Activated naive CD4-positive, alpha-beta T cell treated with Interleukin-2 at 50 U/mL for 16 hours (primary cell): ENCODE measurements around the gene MRPS35.
"Not testable (repeated sequence)": the region's sequence is repeated elsewhere in the genome, so short reads cannot be mapped to it uniquely, and the experiment has no call there.

Source experiments
- DNase-seq: peaks from one replicate; pipeline ENCODE4 v3.0.0-alpha.2; 2020

The MRPS35 gene

GRCh38 chr12:27709932-27710591 is 570 bp upstream of the MRPS35 start:
- DNase-seq, result no peak

- no peak for DNase-seq
Observed at GRCh38 chr12:27711317-27711682, 668 bp downstream of the MRPS35 start.

- no peak for DNase-seq
Observed at GRCh38 chr12:27711967-27712366, 1.3 kb downstream of the MRPS35 start.

- DNase-seq, result no peak
Observed at GRCh38 chr12:27723212-27723611, 12.6 kb downstream of the MRPS35 start.

GRCh38 chr12:27730097-27730588 is 19.5 kb downstream of the MRPS35 start:
- no peak for DNase-seq

- DNase-seq, result no peak
Observed at GRCh38 chr12:27732281-27732680, 21.6 kb downstream of the MRPS35 start.

GRCh38 chr12:27733052-27733656 is 22.5 kb downstream of the MRPS35 start:
- peak; percentile 34 for DNase-seq

GRCh38 chr12:27733791-27734190 is 23.2 kb downstream of the MRPS35 start:
- DNase-seq, result no peak

GRCh38 chr12:27734321-27734720 is 23.7 kb downstream of the MRPS35 start:
- DNase-seq, result not testable (repeated sequence)

GRCh38 chr12:27743601-27744000 is 33.0 kb downstream of the MRPS35 start:
- no peak for DNase-seq

- not testable (repeated sequence) for DNase-seq
Observed at GRCh38 chr12:27745734-27746133, 35.1 kb downstream of the MRPS35 start.

GRCh38 chr12:27747111-27747820 is 36.6 kb downstream of the MRPS35 start:
- no peak for DNase-seq

- DNase-seq, result no peak
Observed at GRCh38 chr12:27751386-27752047, 40.9 kb downstream of the MRPS35 start.

- DNase-seq, result no peak
Observed at GRCh38 chr12:27754795-27755194, 44.2 kb downstream of the MRPS35 start.

- DNase-seq, result no peak
Observed at GRCh38 chr12:27756670-27757195, 46.1 kb downstream of the MRPS35 start.

- no peak for DNase-seq
Observed at GRCh38 chr12:27762757-27763156, 52.1 kb downstream of the MRPS35 start.

- no peak for DNase-seq
Observed at GRCh38 chr12:27766587-27766986, 56.0 kb downstream of the MRPS35 start.

- no peak for DNase-seq
Observed at GRCh38 chr12:27769142-27769673, 58.6 kb downstream of the MRPS35 start.

- DNase-seq, result no peak
Observed at GRCh38 chr12:27771481-27772327, 61.1 kb downstream of the MRPS35 start.

- DNase-seq, result no peak
Observed at GRCh38 chr12:27772328-27773049, 61.9 kb downstream of the MRPS35 start.

- no peak for DNase-seq
Observed at GRCh38 chr12:27777141-27777540, 66.5 kb downstream of the MRPS35 start.
